HEK293 (cell line): ENCODE data around the gene IL21.

Experiments used
- CTCF ChIA-PET: fragments of 350-600 bp; formaldehyde crosslinking; extraction: SDS; loops from one replicate; lab custom pipeline; 2021; ENCODE audit warnings: antibody characterized with exemption; lab: Yijun Ruan, JAX
- POLR2A ChIA-PET: fragments of 300-600 bp; formaldehyde crosslinking; extraction: SDS; loops from one replicate; lab custom pipeline; 2020; ENCODE audit warnings: antibody characterized with exemption, inconsistent platforms; lab: Yijun Ruan, JAX
- H3K27ac ChIP-seq: fragments of 200-500 bp; sonication (Bioruptor generic); 2 replicates; pipeline ENCODE4 v1.5.1; 2014; ENCODE audit warnings: low read depth, low read length, control low read depth, inconsistent platforms; ENCODE audit errors: extremely low read depth
- H3K36me3 ChIP-seq, 2 experiments: fragments of 200-500 bp in 1 of 2; sonication (Bioruptor generic) in 1 of 2; 1 replicate in 1 of 2; 2 replicates in 1 of 2; pipeline ENCODE4 v1.5.1; 2014 to 2017; ENCODE audit warnings: inconsistent platforms in 2 of 2, low read length in 2 of 2; ENCODE audit not compliant: control insufficient read depth in 2 of 2, insufficient read depth in 1 of 2
- H3K4me1 ChIP-seq: fragments of 200-500 bp; sonication (Bioruptor generic); 2 replicates; pipeline ENCODE4 v1.5.1; 2014; ENCODE audit warnings: mild to moderate bottlenecking, low read length, inconsistent platforms; ENCODE audit not compliant: control insufficient read depth, insufficient read depth
- H3K4me3 ChIP-seq: 2 replicates; pipeline ENCODE4 v1.5.1; 2011; ENCODE audit warnings: low read depth, mild to moderate bottlenecking, control low read depth, low read length, moderate library complexity
- H3K9me3 ChIP-seq: fragments of 200-500 bp; sonication (Bioruptor generic); 2 replicates; pipeline ENCODE4 v1.5.1; 2014; ENCODE audit warnings: low read depth, low read length, inconsistent platforms; ENCODE audit not compliant: control insufficient read depth, insufficient read depth
- GLI2 ChIP-seq: fragments of 450-650 bp; formaldehyde crosslinking; IDR thresholded peaks from 2 replicates; pipeline ENCODE4; 2017; ENCODE audit warnings: missing biosample characterization, missing genetic modification characterization, low read depth, borderline replicate concordance
- HOXA7 ChIP-seq: sonication (generic); formaldehyde crosslinking; IDR thresholded peaks from 2 replicates; pipeline ENCODE4 v1.8.1; 2022; ENCODE audit warnings: missing genetic modification reagents, borderline replicate concordance
- SETDB1 ChIP-seq: IDR thresholded peaks from one replicate; pipeline ENCODE4 v1.6.1; 2017; ENCODE audit warnings: mild to moderate bottlenecking, low read length, moderate library complexity, mixed read lengths; ENCODE audit not compliant: insufficient read length
- TRIM28 ChIP-seq: IDR thresholded peaks from 2 replicates; pipeline ENCODE4 v1.6.1; 2011; ENCODE audit warnings: low read length, control low read depth, borderline replicate concordance
- ZBTB10 ChIP-seq: fragments of 450-650 bp; formaldehyde crosslinking; IDR thresholded peaks from 2 replicates; pipeline ENCODE4 v1.5.1; 2016; ENCODE audit warnings: missing biosample characterization, missing genetic modification characterization
- ZFP37 ChIP-seq: fragments of 450-650 bp; formaldehyde crosslinking; IDR thresholded peaks from 2 replicates; pipeline ENCODE4 v1.5.1; 2016; ENCODE audit warnings: missing biosample characterization, missing genetic modification characterization
- ZNF10 ChIP-seq: fragments of 450-650 bp; formaldehyde crosslinking; IDR thresholded peaks from 2 replicates; pipeline ENCODE4 v1.5.1; 2017; ENCODE audit warnings: missing biosample characterization, missing genetic modification characterization
- ZNF18 ChIP-seq: fragments of 450-650 bp; formaldehyde crosslinking; IDR thresholded peaks from 2 replicates; pipeline ENCODE4 v1.5.1; 2016; ENCODE audit warnings: missing biosample characterization, missing genetic modification characterization
- ZNF19 ChIP-seq: fragments of 450-650 bp; formaldehyde crosslinking; IDR thresholded peaks from 2 replicates; pipeline ENCODE4; 2016; ENCODE audit warnings: missing biosample characterization, missing genetic modification characterization, low read depth
- ZNF214 ChIP-seq: fragments of 450-650 bp; formaldehyde crosslinking; IDR thresholded peaks from 2 replicates; pipeline ENCODE4 v1.5.1; 2017; ENCODE audit warnings: missing biosample characterization, mild to moderate bottlenecking, missing genetic modification characterization, borderline replicate concordance
- ZNF239 ChIP-seq: fragments of 450-650 bp; formaldehyde crosslinking; IDR thresholded peaks from 2 replicates; pipeline ENCODE4 v1.5.1; 2016; ENCODE audit warnings: missing biosample characterization, missing genetic modification characterization
- ZNF335 ChIP-seq: fragments of 450-650 bp; formaldehyde crosslinking; conservative IDR thresholded peaks from 2 replicates; pipeline ENCODE4 v1.5.1; 2016; ENCODE audit warnings: missing biosample characterization, missing genetic modification characterization
- ZNF416 ChIP-seq: fragments of 450-650 bp; formaldehyde crosslinking; IDR thresholded peaks from 2 replicates; pipeline ENCODE4 v1.5.1; 2016; ENCODE audit warnings: missing biosample characterization, missing genetic modification characterization
- ZNF48 ChIP-seq: fragments of 450-650 bp; formaldehyde crosslinking; IDR thresholded peaks from 2 replicates; pipeline ENCODE4 v1.5.1; 2016; ENCODE audit warnings: missing biosample characterization, missing genetic modification characterization
- ZNF488 ChIP-seq: fragments of 450-650 bp; formaldehyde crosslinking; IDR thresholded peaks from 2 replicates; pipeline ENCODE4 v1.5.1; 2016; ENCODE audit warnings: missing biosample characterization, missing genetic modification characterization
- ZNF518A ChIP-seq: fragments of 450-650 bp; formaldehyde crosslinking; conservative IDR thresholded peaks from 2 replicates; pipeline ENCODE4 v1.5.1; 2016; ENCODE audit warnings: low read depth, missing biosample characterization, missing genetic modification characterization
- ZNF580 ChIP-seq: fragments of 450-650 bp; formaldehyde crosslinking; IDR thresholded peaks from 2 replicates; pipeline ENCODE4 v1.5.1; 2016; ENCODE audit warnings: missing biosample characterization, missing genetic modification characterization
- ZNF707 ChIP-seq: fragments of 450-650 bp; formaldehyde crosslinking; IDR thresholded peaks from 2 replicates; pipeline ENCODE4 v1.5.1; 2016; ENCODE audit warnings: missing biosample characterization, missing genetic modification characterization
- ZNF830 ChIP-seq: fragments of 450-650 bp; IDR thresholded peaks from 2 replicates; pipeline ENCODE4 v1.5.0; 2018; ENCODE audit warnings: missing biosample characterization, missing genetic modification characterization, low read depth, mild to moderate bottlenecking, moderate library complexity
- ZSCAN18 ChIP-seq: fragments of 450-650 bp; formaldehyde crosslinking; IDR thresholded peaks from 2 replicates; pipeline ENCODE4 v1.5.1; 2016; ENCODE audit warnings: missing biosample characterization, missing genetic modification characterization

Gene IL21

GRCh38 chr4:122577808-122578781 is 42.8 kb downstream of the IL21 start:
- Histone ChIP-seq H3K4me1 (no peaks in the 10 kb centered on the region), H3K9me3 (no peaks in the 10 kb centered on the region), H3K36me3 (no peaks in the 10 kb centered on the region), H3K4me3 (no peak overlapping the region)
- ChIA-PET CTCF (interaction anchor here (0.5 to 2.3 kb wide), 31 partner anchors 10 to 841 kb away, joined by 3 to 24 read pairs (median 3); no protein-coding TSS in a partner anchor), POLR2A (no interaction called here)
- TF ChIP-seq ZNF19 (tag by site-specific recombination) (no peak), ZNF10 (tag by site-specific recombination) (0 out of 2 replicates have a peak, but pooled peaks have one; percentile 19), GLI2 (tag by site-specific recombination) (no peak)
- TF ChIP-seq, all 188 proteins: peak for 1
- no peak overlapping the region for H3K27ac ChIP-seq

GRCh38 chr4:122577189-122577553 is 43.7 kb downstream of the IL21 start:
- CTCF ChIA-PET = interaction anchor here (0.6 to 2.3 kb wide), 16 partner anchors 9 to 683 kb away, joined by 3 to 24 read pairs (median 3); no protein-coding TSS in a partner anchor

More at GRCh38 chr4:122577189-122577553, 43.7 kb downstream of the IL21 start:
- H3K4me3 ChIP-seq = no peak overlapping the region
- no peak overlapping the region for H3K27ac ChIP-seq
- no peak for TF ChIP-seq TRIM28
- TF ChIP-seq ZNF488 (tag by site-specific recombination) = no peak
- no peak for TF ChIP-seq ZNF707 (tag by site-specific recombination)
- TF ChIP-seq ZNF48 (tag by site-specific recombination) = no peak
- no peak for TF ChIP-seq HOXA7 (CRISPR knock-in tag)
- no peak for TF ChIP-seq ZFP37 (tag by site-specific recombination)
- no peak for TF ChIP-seq ZNF335 (tag by site-specific recombination)
- TF ChIP-seq ZSCAN18 (tag by site-specific recombination) = no peak
- no peak for TF ChIP-seq ZNF214 (tag by site-specific recombination)
- TF ChIP-seq ZNF416 (tag by site-specific recombination) = no peak
- no peak for TF ChIP-seq ZNF10 (tag by site-specific recombination)
- TF ChIP-seq ZNF580 = no peak
- TF ChIP-seq ZNF18 = no peak
- TF ChIP-seq ZNF518A = no peak
- no peak for TF ChIP-seq SETDB1
- TF ChIP-seq ZBTB10 (tag by site-specific recombination) = no peak
- no peak for TF ChIP-seq ZNF239 (tag by site-specific recombination)
- TF ChIP-seq ZNF830 (tag by site-specific recombination) = no peak
- H3K36me3 ChIP-seq = no peaks in the 10 kb centered on the region
- no peaks in the 10 kb centered on the region for H3K9me3 ChIP-seq
- POLR2A ChIA-PET = no interaction called here
- H3K4me1 ChIP-seq = no peaks in the 10 kb centered on the region
